H1 (cell line): Measurements from ENCODE around the gene RPS26. TPM values are rescaled to one million over a fixed set of nuclear protein-coding genes. Genes with fewer than 3 reads are reported as not detected.

Experiments used
- CTCF ChIA-PET: fragments of 300-600 bp; sonication (Branson Sonifier 250); formaldehyde crosslinking; loops from one replicate; lab custom pipeline; 2021; ENCODE audit not compliant: partially characterized antibody; lab: Charles Lee
- POLR2A ChIA-PET: fragments of 300-600 bp; sonication (Branson Sonifier 250); formaldehyde crosslinking; loops from one replicate; lab custom pipeline; 2021; ENCODE audit warnings: inconsistent platforms; ENCODE audit not compliant: partially characterized antibody; lab: Charles Lee
- DNase-seq, 2 experiments: peaks; one replicate each; pipeline versions ENCODE4 v3.0.0 to v3.0.0-alpha.2; 2010 to 2022; ENCODE audit warnings: low spot score in 2 of 2, low read depth in 1 of 2, mixed read lengths in 1 of 2
- FAIRE-seq: peaks from 2 replicates; lab custom pipeline; 2011; peaks lifted over from hg19 to GRCh38; lab: Jason Lieb, UNC
- H2AFZ ChIP-seq: 2 replicates; pipeline ENCODE4 v1.8.1; 2012; ENCODE audit warnings: low read length, inconsistent platforms
- H2AK5ac ChIP-seq: 2 replicates; pipeline ENCODE4 v1.6.1; 2013; ENCODE audit warnings: low read depth, low read length
- H2BK120ac ChIP-seq: replicated peaks from 2 replicates; pipeline ENCODE3; 2013; ENCODE audit warnings: low read depth, low read length, inconsistent platforms
- H2BK12ac ChIP-seq: 2 replicates; pipeline ENCODE4 v1.6.1; 2013; ENCODE audit warnings: low read depth, low read length
- H2BK15ac ChIP-seq: 2 replicates; pipeline ENCODE4 v1.6.1; 2013; ENCODE audit warnings: low read length
- H2BK20ac ChIP-seq: 2 replicates; pipeline ENCODE4 v1.6.1; 2013; ENCODE audit warnings: low read length
- H2BK5ac ChIP-seq: 2 replicates; pipeline ENCODE4 v1.6.1; 2013; ENCODE audit warnings: low read depth, low read length
- H3K14ac ChIP-seq: 2 replicates; pipeline ENCODE4 v1.6.1; 2013; ENCODE audit warnings: inconsistent platforms; ENCODE audit not compliant: insufficient read length
- H3K18ac ChIP-seq: 2 replicates; pipeline ENCODE4 v1.6.1; 2013; ENCODE audit warnings: low read length; ENCODE audit errors: extremely low read depth
- H3K23ac ChIP-seq: 2 replicates; pipeline ENCODE4 v1.6.1; 2013; ENCODE audit warnings: inconsistent platforms; ENCODE audit not compliant: insufficient read length
- H3K23me2 ChIP-seq: 2 replicates; pipeline ENCODE4 v1.6.1; 2013; ENCODE audit warnings: low read depth, low read length
- H3K27ac ChIP-seq: 2 replicates; pipeline ENCODE4 v1.6.1; 2011; ENCODE audit warnings: low read depth, low read length, inconsistent platforms
- H3K27me3 ChIP-seq, 4 experiments: replicated peaks in 1 of 4; 1 replicate in 1 of 4; 2 replicates in 3 of 4; pipeline versions ENCODE4 v1.6.1 to v1.8.1; 2011 to 2013; ENCODE audit warnings: low read length in 3 of 4, mild to moderate bottlenecking in 3 of 4, inconsistent platforms in 2 of 4, mixed read lengths in 2 of 4, moderate library complexity in 1 of 4; ENCODE audit not compliant: control insufficient read depth in 3 of 4, insufficient read depth in 3 of 4; ENCODE audit errors: extremely low read depth in 1 of 4
- H3K36me3 ChIP-seq, 4 experiments: 2 replicates each; pipeline versions ENCODE4 v1.6.1 to v1.8.1; 2011 to 2013; ENCODE audit warnings: mild to moderate bottlenecking in 4 of 4, low read length in 3 of 4, moderate library complexity in 2 of 4, control low read depth in 1 of 4, inconsistent platforms in 1 of 4; ENCODE audit not compliant: insufficient read depth in 4 of 4, control insufficient read depth in 2 of 4
- H3K4ac ChIP-seq: replicated peaks from 2 replicates; pipeline ENCODE3; 2013; ENCODE audit warnings: low read length, low read depth, mixed read lengths, inconsistent platforms; ENCODE audit not compliant: insufficient read length
- H3K4me1 ChIP-seq, 4 experiments: replicated peaks in 1 of 4; 1 replicate in 1 of 4; 2 replicates in 3 of 4; pipeline versions ENCODE4 v1.6.1 to v1.8.1; 2011 to 2013; ENCODE audit warnings: low read length in 3 of 4, inconsistent platforms in 2 of 4, mixed read lengths in 1 of 4; ENCODE audit not compliant: insufficient read depth in 4 of 4, control insufficient read depth in 3 of 4
- H3K4me2 ChIP-seq, 2 experiments: 2 replicates each; pipeline versions ENCODE4 v1.6.1 to v1.8.1; 2011 to 2013; ENCODE audit warnings: low read depth in 2 of 2, low read length in 2 of 2, control low read depth in 1 of 2, inconsistent platforms in 1 of 2, mild to moderate bottlenecking in 1 of 2; ENCODE audit not compliant: insufficient read depth in 1 of 2
- H3K4me3 ChIP-seq, 4 experiments: fragments of 200-600, 300-600 bp in 1 of 4; sonication (generic), shearing (Covaris generic), sonication (Bioruptor Twin) in 1 of 4; 2 replicates each; pipeline versions ENCODE4 v1.5.1 to v1.8.1; 2011 to 2016; ENCODE audit warnings: low read length in 4 of 4, low read depth in 3 of 4, control low read depth in 2 of 4, inconsistent platforms in 2 of 4, mild to moderate bottlenecking in 2 of 4, mixed read lengths in 1 of 4, moderate library complexity in 1 of 4; ENCODE audit not compliant: insufficient read depth in 2 of 4; ENCODE audit errors: extremely low read depth in 1 of 4
- H3K56ac ChIP-seq: replicated peaks from 2 replicates; pipeline ENCODE3; 2013; ENCODE audit warnings: low read depth, mild to moderate bottlenecking, mixed read lengths, low read length, inconsistent platforms; ENCODE audit not compliant: insufficient read length
- H3K79me1 ChIP-seq: 2 replicates; pipeline ENCODE4 v1.6.1; 2013; ENCODE audit warnings: low read depth, low read length, control low read depth
- H3K79me2 ChIP-seq, 2 experiments: 2 replicates each; pipeline versions ENCODE4 v1.6.1 to v1.8.1; 2012 to 2013; ENCODE audit warnings: low read length in 2 of 2, mild to moderate bottlenecking in 2 of 2, inconsistent platforms in 1 of 2; ENCODE audit not compliant: insufficient read depth in 2 of 2, control insufficient read depth in 1 of 2
- H3K9ac ChIP-seq, 4 experiments: replicated peaks in 1 of 4; 1 replicate in 1 of 4; 2 replicates in 3 of 4; pipeline versions ENCODE4 v1.6.1 to v1.8.1; 2011 to 2013; ENCODE audit warnings: low read depth in 3 of 4, low read length in 3 of 4, control low read depth in 2 of 4, mild to moderate bottlenecking in 2 of 4, moderate library complexity in 2 of 4, inconsistent platforms in 1 of 4; ENCODE audit errors: extremely low read depth in 1 of 4
- H3K9me3 ChIP-seq, 2 experiments: 2 replicates each; pipeline versions ENCODE4 v1.6.1 to v1.8.1; 2012 to 2013; ENCODE audit warnings: mild to moderate bottlenecking in 2 of 2, moderate library complexity in 2 of 2, control low read depth in 1 of 2, inconsistent platforms in 1 of 2, low read depth in 1 of 2, low read length in 1 of 2, mixed read lengths in 1 of 2; ENCODE audit not compliant: insufficient read depth in 2 of 2
- H4K20me1 ChIP-seq, 2 experiments: replicated peaks in 1 of 2; 2 replicates each; pipeline versions ENCODE3 to v1.8.1; 2011 to 2013; ENCODE audit warnings: inconsistent platforms in 2 of 2, low read length in 2 of 2, mild to moderate bottlenecking in 1 of 2; ENCODE audit not compliant: insufficient read depth in 2 of 2, control insufficient read depth in 1 of 2
- H4K5ac ChIP-seq: 2 replicates; pipeline ENCODE4 v1.6.1; 2013; ENCODE audit warnings: low read length, low read depth, mixed read lengths, inconsistent platforms; ENCODE audit not compliant: insufficient read length
- H4K8ac ChIP-seq: 2 replicates; pipeline ENCODE4 v1.8.0; 2013; ENCODE audit warnings: mild to moderate bottlenecking, moderate library complexity, low read length, inconsistent platforms; ENCODE audit not compliant: insufficient read depth; ENCODE audit errors: extremely low read depth
- H4K91ac ChIP-seq: replicated peaks from 2 replicates; pipeline ENCODE3; 2013; ENCODE audit warnings: low read length, mixed read lengths, inconsistent platforms; ENCODE audit not compliant: insufficient read length
- CHD1 ChIP-seq: IDR thresholded peaks from 2 replicates; pipeline ENCODE4 v1.6.1; 2012; ENCODE audit warnings: low read depth, low read length, improper control_type of control experiment
- FOSL1 ChIP-seq: IDR thresholded peaks from 2 replicates; pipeline ENCODE4 v1.6.1; 2011; ENCODE audit warnings: mild to moderate bottlenecking, low read depth, low read length, moderate library complexity; ENCODE audit not compliant: insufficient read depth
- KDM4A ChIP-seq: IDR thresholded peaks from one replicate; pipeline ENCODE4 v1.7.1; 2012; ENCODE audit warnings: low read depth, mild to moderate bottlenecking, moderate library complexity, low read length, inconsistent platforms; ENCODE audit not compliant: severe bottlenecking
- NANOG ChIP-seq: IDR thresholded peaks from 2 replicates; pipeline ENCODE4 v1.6.1; 2011; ENCODE audit warnings: low read length, low read depth, mild to moderate bottlenecking, inconsistent platforms; ENCODE audit not compliant: insufficient read depth, poor library complexity, severe bottlenecking
- RBBP5 ChIP-seq: IDR thresholded peaks from 2 replicates; pipeline ENCODE4 v1.7.1; 2012; ENCODE audit warnings: low read depth, mild to moderate bottlenecking, inconsistent platforms, low read length, moderate library complexity, borderline replicate concordance
- RXRA ChIP-seq: IDR thresholded peaks from 2 replicates; pipeline ENCODE4 v1.6.1; 2011; ENCODE audit warnings: low read depth, mild to moderate bottlenecking, low read length, moderate library complexity; ENCODE audit not compliant: insufficient read depth
- SP4 ChIP-seq: IDR thresholded peaks from 2 replicates; pipeline ENCODE4 v1.6.1; 2012; ENCODE audit warnings: low read length, inconsistent platforms
- WGBS, 2 experiments: shearing (Covaris generic) in 1 of 2; methylation state at CpG; one replicate each; pipeline versions ENCODE4 v1.1.6 to v1.1.7; 2013 to 2015; ENCODE audit warnings: low lambda C conversion rate in 2 of 2, mixed read lengths in 2 of 2, inconsistent platforms in 1 of 2, low coverage in 1 of 2, missing lambda C conversion rate in 1 of 2; ENCODE audit not compliant: insufficient replicate concordance in 2 of 2, insufficient coverage in 1 of 2, insufficient read length in 1 of 2; ENCODE audit errors: extremely low coverage in 1 of 2, missing lambda C conversion rate in 1 of 2; 5-methylcytosine and 5-hydroxymethylcytosine counted together
- polyA plus RNA-seq, 7 experiments: library from polyadenylated mRNA; depleted of rRNA in 3 of 7; stranded (reverse) in 5 of 7; unstranded in 2 of 7; fragments of >200 nt in 5 of 7; fragments of 200-250 nt in 2 of 7; gene quantifications; 1 replicate in 5 of 7; 2 replicates in 1 of 7; 4 replicates in 1 of 7; pipeline versions ENCODE4 v1.2.1 to v1.2.3, GENCODE V29; 2011 to 2013; ENCODE audit warnings: missing spikeins in 2 of 7, mixed read lengths in 2 of 7
- total RNA-seq: library from RNA; stranded (reverse); fragmentation: NEBNext Ultra II Directional; extraction: Animal tissue kit (Norgen Biotek cat#: 25700); gene quantifications from 2 replicates; pipeline ENCODE4 v1.2.1, GENCODE V29; 2021
- TF ChIP-seq, protein P1 (sequence below): IDR thresholded peaks from 2 replicates; pipeline ENCODE4 v1.6.1; 2011; ENCODE audit warnings: low read depth, mild to moderate bottlenecking, low read length; ENCODE audit not compliant: insufficient read depth
- TF ChIP-seq, protein P2 (sequence below): IDR thresholded peaks from 2 replicates; pipeline ENCODE4 v1.6.1; 2011; ENCODE audit warnings: low read length, improper control_type of control experiment

Gene RPS26
- total and polyA plus RNA-seq, 2 of the 8 experiments (the other 6 are each of a cell fraction or from before 2014, with no cell fraction given): 53.4 to 1,922 TPM

DNA sequence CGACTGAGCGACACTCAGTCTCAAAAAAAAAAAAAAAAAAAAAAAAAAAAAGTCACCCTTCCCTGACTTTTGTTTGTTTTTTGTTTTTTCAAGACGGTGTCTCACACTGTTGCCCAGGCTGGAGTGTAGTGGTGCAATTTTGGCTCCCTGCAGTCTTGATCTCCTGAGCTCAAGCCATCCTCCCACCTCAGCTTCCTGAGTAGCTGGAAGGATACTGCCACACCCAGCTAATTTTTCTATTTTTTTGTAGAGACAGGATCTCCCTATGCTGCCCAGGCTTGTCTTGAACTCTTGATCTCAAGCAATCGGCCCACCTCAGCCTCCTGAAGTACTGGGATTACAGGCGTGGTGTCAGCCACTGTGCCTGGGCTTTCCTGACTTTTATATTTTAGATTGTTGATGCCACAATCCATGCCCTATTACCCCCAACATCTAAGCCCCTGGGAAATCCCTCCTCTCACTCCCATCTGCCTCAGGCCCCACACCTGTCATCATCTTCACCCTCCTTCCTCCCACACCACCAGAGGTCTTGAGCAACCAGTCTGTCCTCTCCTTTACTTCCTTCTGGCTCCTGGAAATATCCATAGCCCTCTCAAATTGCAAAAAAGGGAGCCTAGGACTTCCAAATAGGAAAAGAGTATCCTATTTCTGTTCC is 13.1 kb upstream of the RPS26 start:
- POLR2A ChIA-PET: interaction anchor here (0.7 to 2.3 kb wide), 15 partner anchors 8 to 193 kb away, joined by 3 to 12 read pairs (median 4); partner anchors contain the start of genes IKZF4, RAB5B, RNF41 and SUOX
- Histone ChIP-seq H2BK20ac (no peak overlapping the region), H2AK5ac (no peak overlapping the region), H3K23ac (no peak overlapping the region), H3K4me3 (no peak overlapping the region), H4K20me1 (no peaks in the 10 kb centered on the region), H3K4me2 (no peak overlapping the region), H4K5ac (no peak overlapping the region), H3K9ac (no peak overlapping the region), H3K27me3 (no peaks in the 10 kb centered on the region), H3K79me2 (no peaks in the 10 kb centered on the region), H3K4me1 (no peaks in the 10 kb centered on the region), H4K8ac (no peak overlapping the region), H3K18ac (no peak overlapping the region), H3K56ac (no peak overlapping the region), H2BK12ac (no peak overlapping the region), H3K23me2 (no peaks in the 10 kb centered on the region), H2AFZ (no peak overlapping the region), H2BK15ac (no peak overlapping the region), H2BK5ac (no peak overlapping the region), H3K36me3 (peaks cover 7 to 37% (median 19%) of the 10 kb centered on the region in 4 experiments; a peak in 7 of 8 replicates), H3K9me3 (no peaks in the 10 kb centered on the region), H3K79me1 (no peaks in the 10 kb centered on the region; the same call in 1 of the 2 replicates), H3K27ac (no peak overlapping the region), H3K14ac (no peak overlapping the region), H2BK120ac (no peak overlapping the region), H4K91ac (no peak overlapping the region), H3K4ac (no peak overlapping the region)
- WGBS, 2 experiments: 94% methylated on average over 4 of the region's 5 CpGs; no CpG with 5 or more reads in 1 of the 2 experiments
- FAIRE-seq (no peak), DNase-seq (no peak)
- CTCF ChIA-PET: interaction anchor here (0.6 to 18.1 kb wide), 26 partner anchors 9 to 920 kb away, joined by 3 to 256 read pairs (median 3); partner anchors contain the start of genes IKZF4 and SUOX
- TF ChIP-seq SP4 (no peak), FOSL1 (no peak), RXRA (no peak), CHD1 (no peak), KDM4A (no peak), NANOG (no peak), RBBP5 (no peak)
- TF ChIP-seq, protein P1, sequence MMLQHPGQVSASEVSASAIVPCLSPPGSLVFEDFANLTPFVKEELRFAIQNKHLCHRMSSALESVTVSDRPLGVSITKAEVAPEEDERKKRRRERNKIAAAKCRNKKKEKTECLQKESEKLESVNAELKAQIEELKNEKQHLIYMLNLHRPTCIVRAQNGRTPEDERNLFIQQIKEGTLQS: no peak
- TF ChIP-seq, protein P2, sequence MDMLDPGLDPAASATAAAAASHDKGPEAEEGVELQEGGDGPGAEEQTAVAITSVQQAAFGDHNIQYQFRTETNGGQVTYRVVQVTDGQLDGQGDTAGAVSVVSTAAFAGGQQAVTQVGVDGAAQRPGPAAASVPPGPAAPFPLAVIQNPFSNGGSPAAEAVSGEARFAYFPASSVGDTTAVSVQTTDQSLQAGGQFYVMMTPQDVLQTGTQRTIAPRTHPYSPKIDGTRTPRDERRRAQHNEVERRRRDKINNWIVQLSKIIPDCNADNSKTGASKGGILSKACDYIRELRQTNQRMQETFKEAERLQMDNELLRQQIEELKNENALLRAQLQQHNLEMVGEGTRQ: no peak
